ENCODE measurements around the gene HBB. TPM values are rescaled to one million over a fixed set of nuclear protein-coding genes. Genes with fewer than 3 reads are reported as not detected.

The HBB gene
- total and polyA plus RNA-seq, 2 donors (not counting 3 experiments of a cell fraction or from before 2014, with no cell fraction given), result not detected

GRCh38 chr11:5196731-5197130, 30.1 kb downstream of the HBB start:
- no peak overlapping the region for H2AFZ ChIP-seq (ENCODE audit: low read depth, low read length)
- FAIRE-seq, result no peak
- POLR2A ChIA-PET, result no interaction called here
- CTCF ChIA-PET, result interaction anchor here (1.4 kb wide), 1 partner anchor 72 kb away, joined by 4 read pairs; no protein-coding TSS in a partner anchor
- H3K9me1 ChIP-seq (replicated peaks; ENCODE audit: control insufficient read depth, extremely low read depth, insufficient read depth, low read length), result no peaks in the 10 kb centered on the region
- no peaks in the 10 kb centered on the region for H3K9me3 ChIP-seq (replicated peaks; ENCODE audit: control insufficient read depth, insufficient read depth, low read length)
- H3K4me3 ChIP-seq (replicated peaks in 1 of 3; ENCODE audit: insufficient read depth in 1 of 3, low read depth in 1 of 3, low read length in 3 of 3), result no peak overlapping the region
- H3K4me1 ChIP-seq (ENCODE audit: control insufficient read depth, extremely low read depth, insufficient read depth, low read length), result no peaks in the 10 kb centered on the region
- no peak overlapping the region for H3K9ac ChIP-seq (replicated peaks; ENCODE audit: extremely low read depth, insufficient read depth, low read length)
- peaks cover 0 to 2% of the 10 kb centered on the region in 2 experiments for H3K27me3 ChIP-seq (ENCODE audit: control insufficient read depth in 2 of 2, insufficient read depth in 2 of 2, low read length in 2 of 2)
- no peak overlapping the region for H3K4me2 ChIP-seq (ENCODE audit: insufficient read depth, low read length)
- dilution Hi-C loops (cut with MboI; ENCODE audit: extremely low pct_ligation_motif_present, low sequenced_read_pairs) (no loop called here), intact Hi-C loops (cut with micrococcal nuclease) (no loop called here)
- H4K20me1 ChIP-seq (replicated peaks; ENCODE audit: control insufficient read depth, extremely low read depth, insufficient read depth, low read length), result no peaks in the 10 kb centered on the region
- no peaks in the 10 kb centered on the region for H3K36me3 ChIP-seq (ENCODE audit: control insufficient read depth in 2 of 2, extremely low read depth in 1 of 2, insufficient read depth in 2 of 2, low read length in 2 of 2)
- TF ChIP-seq FOS (IDR thresholded peaks at IDR 0.05; ENCODE audit: borderline replicate concordance, insufficient read depth, low read length) (no peak), POLR2AphosphoS5 (IDR thresholded peaks at IDR 0.05; ENCODE audit: insufficient read depth, low read depth, low read length) (no peak), EZH2 (IDR thresholded peaks at IDR 0.05; ENCODE audit: borderline replicate concordance, low read depth, low read length, severe bottlenecking) (no peak), MYC (IDR thresholded peaks at IDR 0.05; ENCODE audit: low read depth, low read length) (no peak), POLR2A (IDR thresholded peaks at IDR 0.05; ENCODE audit: low read depth, low read length) (no peak), MAX (IDR thresholded peaks at IDR 0.05; ENCODE audit: insufficient read depth, insufficient read length) (no peak), GATA2 (IDR thresholded peaks at IDR 0.05; ENCODE audit: insufficient read depth, insufficient read length, low read depth, low read length) (no peak), CTCF (IDR thresholded peaks at IDR 0.05; ENCODE audit: extremely low read depth in 1 of 2, insufficient read depth in 1 of 2, low read depth in 1 of 2, low read length in 2 of 2) (no peak), JUN (IDR thresholded peaks at IDR 0.05; ENCODE audit: borderline replicate concordance, insufficient read depth, insufficient read length, low read depth) (no peak)
- no TSS peak for BruUV-seq (replicated peaks)
- no peak for DNase-seq (ENCODE audit: low read depth, low spot score)
- H3K27ac ChIP-seq (ENCODE audit: insufficient read depth, low read depth, low read length), result no peak overlapping the region
- H3K79me2 ChIP-seq (ENCODE audit: control insufficient read depth, insufficient read depth, low read length), result no peaks in the 10 kb centered on the region
